CD4-positive, alpha-beta memory T cell (primary cell): ENCODE data around the gene ATP5F1B. TPM values are rescaled to one million over a fixed set of nuclear protein-coding genes. Genes with fewer than 3 reads are reported as not detected.
A peak's percentile ranks its signal among the peaks of the same experiment; 100 is the strongest.

ENCODE experiments used
- CTCF ChIA-PET: fragments of 350-600 bp; sonication (Branson Sonifier 250); formaldehyde crosslinking; loops from one replicate; lab custom pipeline; 2021; ENCODE audit warnings: inconsistent platforms; ENCODE audit not compliant: partially characterized antibody; lab: Charles Lee
- POLR2A ChIA-PET: fragments of 350-600 bp; sonication (Branson Sonifier 250); formaldehyde crosslinking; loops from one replicate; lab custom pipeline; 2021; ENCODE audit not compliant: partially characterized antibody; lab: Charles Lee
- DNase-seq, 5 donors: peaks; one replicate each; pipeline versions ENCODE4 v3.0.0 to v3.0.0-alpha.2; 2020 to 2022; ENCODE audit warnings: mixed read lengths in 1 of 5
- H3K27ac ChIP-seq: one replicate; pipeline ENCODE4 v1.7.0; 2013; ENCODE audit warnings: low read depth, low read length
- H3K27me3 ChIP-seq: 2 replicates; pipeline ENCODE4 v1.7.0; 2013; ENCODE audit warnings: mild to moderate bottlenecking, low read length, moderate library complexity; ENCODE audit not compliant: insufficient read depth
- H3K36me3 ChIP-seq: 2 replicates; pipeline ENCODE4 v1.7.0; 2013; ENCODE audit warnings: mild to moderate bottlenecking, low read length, moderate library complexity; ENCODE audit not compliant: insufficient read depth
- H3K4me1 ChIP-seq: 2 replicates; pipeline ENCODE4 v1.7.0; 2013; ENCODE audit warnings: mild to moderate bottlenecking, low read length, moderate library complexity; ENCODE audit not compliant: insufficient read depth
- H3K4me3 ChIP-seq, 2 donors: one replicate each; pipeline ENCODE4 v1.7.0; 2013; ENCODE audit warnings: low read length in 2 of 2, mild to moderate bottlenecking in 1 of 2
- H3K9me3 ChIP-seq, 2 donors: one replicate each; pipeline ENCODE4 v1.7.0; 2013; ENCODE audit warnings: low read length in 2 of 2, control low read depth in 1 of 2; ENCODE audit not compliant: control insufficient read depth in 1 of 2
- H3K27ac Mint-ChIP-seq, 7 donors: one replicate each; pipeline ENCODE4 v1.8.0; 2020 to 2021; ENCODE audit warnings: mixed read lengths in 7 of 7, mild to moderate bottlenecking in 6 of 7, inconsistent platforms in 3 of 7, moderate library complexity in 3 of 7
- H3K27me3 Mint-ChIP-seq, 2 donors: one replicate each; pipeline ENCODE4 v1.8.0; 2020 to 2021; ENCODE audit warnings: mixed read lengths in 2 of 2
- H3K36me3 Mint-ChIP-seq, 2 donors: one replicate each; pipeline ENCODE4 v1.8.0; 2020 to 2021; ENCODE audit warnings: mixed read lengths in 2 of 2, inconsistent platforms in 1 of 2, mild to moderate bottlenecking in 1 of 2
- H3K4me1 Mint-ChIP-seq, 4 donors: one replicate each; pipeline ENCODE4 v1.8.0; 2020 to 2021; ENCODE audit warnings: mixed read lengths in 4 of 4, mild to moderate bottlenecking in 1 of 4
- H3K4me3 Mint-ChIP-seq, 8 donors: one replicate each; pipeline ENCODE4 v1.8.0; 2020 to 2021; ENCODE audit warnings: mixed read lengths in 8 of 8, mild to moderate bottlenecking in 7 of 8, moderate library complexity in 6 of 8, inconsistent platforms in 3 of 8
- H3K9me3 Mint-ChIP-seq, 8 donors: one replicate each; pipeline ENCODE4 v1.8.0; 2020 to 2021; ENCODE audit warnings: mixed read lengths in 8 of 8, mild to moderate bottlenecking in 5 of 8, inconsistent platforms in 3 of 8, moderate library complexity in 1 of 8
- intact Hi-C: fragments of 100-400 bp; cut with micrococcal nuclease; formaldehyde crosslinking; loops from one replicate; pipeline ENCODE4 v1.15.1; 2023
- polyA plus RNA-seq, 2 donors: library from polyadenylated mRNA; unstranded; fragments of 300-500 nt; fragmentation: Illumina TruSeq; gene quantifications; one replicate each; pipeline ENCODE4 v1.2.3, GENCODE V29; 2021
- total RNA-seq, 2 experiments: library from RNA; stranded (reverse); gene quantifications; one replicate each; pipeline ENCODE4 v1.2.3, GENCODE V29; 2021

ATP5F1B gene
- total RNA-seq: 100 to 1,000 TPM; 243 to 256 TPM
- 1,000 to 10,000 TPM in 1 of 2 donors, 100 to 1,000 TPM in 1; 771 to 1,156 TPM for polyA plus RNA-seq

GRCh38 chr12:56645717-56646446 is at the start of gene ATP5F1B:
Gene ATP5F1B (minus strand): TSS chr12:56645984. CDS start chr12:56645963, 21 bp downstream.
- peak within 1 kb of the TSS; percentile 95 to 99 for H3K4me3 ChIP-seq
- no peaks in the 10 kb centered on the region for H3K9me3 Mint-ChIP-seq

GRCh38 chr12:56694161-56694560 is 48.4 kb upstream of the ATP5F1B start:
- Mint-ChIP-seq H3K27me3 (no peaks in the 10 kb centered on the region), H3K36me3 (no peaks in the 10 kb centered on the region), H3K4me3 (no peak overlapping the region), H3K9me3 (no peaks in the 10 kb centered on the region), H3K4me1 (peaks cover 0 to 3% (median 2%) of the 10 kb centered on the region in 4 donors), H3K27ac (no peak overlapping the region)
- Histone ChIP-seq H3K4me1 (peaks cover 3% of the 10 kb centered on the region), H3K27me3 (no peaks in the 10 kb centered on the region), H3K27ac (no peak overlapping the region), H3K9me3 (no peaks in the 10 kb centered on the region), H3K36me3 (no peaks in the 10 kb centered on the region), H3K4me3 (no peak overlapping the region)
- intact Hi-C loops: no loop called here
- POLR2A ChIA-PET: no interaction called here
- CTCF ChIA-PET: interaction anchor here (0.6 to 0.7 kb wide), 2 partner anchors 17 to 311 kb away, joined by 3 read pairs; no protein-coding TSS in a partner anchor
- no peak for DNase-seq

More at GRCh38 chr12:56645717-56646446, at the start of gene ATP5F1B:
- CTCF ChIA-PET: interaction anchor here (0.7 to 3.4 kb wide), 7 partner anchors 10 to 124 kb away, joined by 3 to 38 read pairs (median 3); partner anchors contain the start of genes PTGES3 and RBMS2
- Mint-ChIP-seq H3K27me3 (no peaks in the 10 kb centered on the region), H3K27ac (peak within 1 kb of the TSS; percentile 78 to 99 (median 98)), H3K36me3 (peaks cover 21 to 40% of the 10 kb centered on the region in 2 donors), H3K4me1 (peaks cover 18 to 43% (median 30%) of the 10 kb centered on the region in 4 donors), H3K4me3 (peak within 1 kb of the TSS; percentile 68 to 99 (median 97))
- peak; percentile 91 to 97 (median 96) for DNase-seq
- no peaks in the 10 kb centered on the region for H3K9me3 ChIP-seq
- peak within 1 kb of the TSS; percentile 91 for H3K27ac ChIP-seq
- intact Hi-C loops: loop anchor here (1.0 kb wide), 4 partner anchors 10 to 79 kb away; partner anchors contain the start of genes NACA and PTGES3
- H3K27me3 ChIP-seq: no peaks in the 10 kb centered on the region
- POLR2A ChIA-PET: interaction anchor here (0.6 to 5.5 kb wide), 22 partner anchors 10 to 1095 kb away, joined by 3 to 117 read pairs (median 4); partner anchors contain the start of genes BAZ2A, GLS2, NACA and PA2G4
- peaks cover 29% of the 10 kb centered on the region for H3K36me3 ChIP-seq
- H3K4me1 ChIP-seq: peaks cover 33% of the 10 kb centered on the region

GRCh38 chr12:56688846-56689109 is 43.0 kb upstream of the ATP5F1B start:
- H3K4me1 ChIP-seq: peaks cover 36% of the 10 kb centered on the region
- DNase-seq: no peak
- H3K27ac ChIP-seq: peak overlapping the region; percentile 99
- H3K27me3 Mint-ChIP-seq: no peaks in the 10 kb centered on the region
- H3K4me3 Mint-ChIP-seq: peak overlapping the region; percentile 99 to 100 (median 100)
- intact Hi-C loops: loop anchor here (1.0 to 5.0 kb wide), 8 partner anchors 37 to 561 kb away; partner anchors contain the start of genes BAZ2A, ESYT1, NACA and NEMP1
- H3K36me3 ChIP-seq: no peaks in the 10 kb centered on the region
- H3K36me3 Mint-ChIP-seq: peaks cover 12 to 34% of the 10 kb centered on the region in 2 donors
- H3K4me3 ChIP-seq: peak overlapping the region; percentile 83 to 99
- peaks cover 16 to 48% (median 24%) of the 10 kb centered on the region in 4 donors for H3K4me1 Mint-ChIP-seq
- CTCF ChIA-PET: interaction anchor here (0.7 to 2.3 kb wide), 9 partner anchors 20 to 435 kb away, joined by 3 to 7 read pairs (median 3); partner anchors contain the start of gene NACA
- no peaks in the 10 kb centered on the region for H3K27me3 ChIP-seq
- no peaks in the 10 kb centered on the region for H3K9me3 ChIP-seq
- peak overlapping the region; percentile 96 to 100 (median 100) for H3K27ac Mint-ChIP-seq
- POLR2A ChIA-PET: interaction anchor here (0.7 to 10.9 kb wide), 24 partner anchors 10 to 585 kb away, joined by 3 to 247 read pairs (median 8); partner anchors contain the start of genes ATP5F1B, BAZ2A, NACA and PA2G4
- H3K9me3 Mint-ChIP-seq: no peaks in the 10 kb centered on the region

GRCh38 chr12:56688129-56688845 is 42.5 kb upstream of the ATP5F1B start, which contains the start of gene PTGES3:
Gene PTGES3 (minus strand): TSS chr12:56688284. CDS start chr12:56687999, 285 bp downstream.
- Mint-ChIP-seq H3K36me3 (peaks cover 12 to 35% of the 10 kb centered on the region in 2 donors), H3K27ac (peak within 1 kb of the TSS; percentile 96 to 100 (median 100)), H3K4me1 (peaks cover 16 to 51% (median 25%) of the 10 kb centered on the region in 4 donors), H3K27me3 (no peaks in the 10 kb centered on the region), H3K4me3 (peak within 1 kb of the TSS; percentile 99 to 100 (median 100)), H3K9me3 (no peaks in the 10 kb centered on the region)
- CTCF ChIA-PET: interaction anchor here (0.7 to 2.3 kb wide), 8 partner anchors 32 to 436 kb away, joined by 3 to 7 read pairs (median 3); partner anchors contain the start of gene NACA
- intact Hi-C loops: loop anchor here (1.0 to 5.0 kb wide), 8 partner anchors 37 to 561 kb away; partner anchors contain the start of genes BAZ2A, ESYT1, NACA and NEMP1
- no peaks in the 10 kb centered on the region for H3K36me3 ChIP-seq
- DNase-seq: peak; percentile 97 to 98 (median 98)
- H3K4me3 ChIP-seq: peak within 1 kb of the TSS; percentile 83 to 99
- H3K9me3 ChIP-seq: no peaks in the 10 kb centered on the region
- no peaks in the 10 kb centered on the region for H3K27me3 ChIP-seq
- H3K4me1 ChIP-seq: peaks cover 36% of the 10 kb centered on the region
- H3K27ac ChIP-seq: peak within 1 kb of the TSS; percentile 99
- POLR2A ChIA-PET: interaction anchor here (0.6 to 10.9 kb wide), 30 partner anchors 10 to 742 kb away, joined by 3 to 247 read pairs (median 6); partner anchors contain the start of genes ATP5F1B, BAZ2A, IL23A and LRP1

GRCh38 chr12:56687223-56688128 is 41.7 kb upstream of the ATP5F1B start:
- peak; percentile 66 to 84 (median 73) for DNase-seq
- Histone ChIP-seq H3K4me3 (peak overlapping the region; percentile 61 to 99), H3K27me3 (no peaks in the 10 kb centered on the region), H3K9me3 (no peaks in the 10 kb centered on the region), H3K36me3 (no peaks in the 10 kb centered on the region), H3K27ac (peak overlapping the region; percentile 99), H3K4me1 (peaks cover 43% of the 10 kb centered on the region)
- Mint-ChIP-seq H3K36me3 (peaks cover 12 to 39% of the 10 kb centered on the region in 2 donors), H3K4me1 (peaks cover 16 to 57% (median 29%) of the 10 kb centered on the region in 4 donors), H3K27ac (peak overlapping the region; percentile 96 to 100 (median 100)), H3K27me3 (no peaks in the 10 kb centered on the region), H3K9me3 (no peaks in the 10 kb centered on the region), H3K4me3 (peak overlapping the region; percentile 99 to 100 (median 100))
- CTCF ChIA-PET: interaction anchor here (1.3 to 2.3 kb wide), 5 partner anchors 13 to 424 kb away, joined by 3 to 7 read pairs (median 4); no protein-coding TSS in a partner anchor
- intact Hi-C loops: loop anchor here (1.0 to 5.0 kb wide), 8 partner anchors 38 to 560 kb away; partner anchors contain the start of genes BAZ2A, ESYT1, NACA and NEMP1
- POLR2A ChIA-PET: interaction anchor here (0.6 to 10.9 kb wide), 26 partner anchors 9 to 743 kb away, joined by 3 to 247 read pairs (median 6); partner anchors contain the start of genes ATP5F1B, BAZ2A, IL23A and LRP1
